GM18517 (cell line): ENCODE data around the gene TMCO5A.
"Not testable (repeated sequence)": the region's sequence is repeated elsewhere in the genome, so short reads cannot be mapped to it uniquely, and the experiment has no call there.

Source experiments
- ATAC-seq: cut with Tn5 transposase; IDR thresholded peaks from one replicate; pipeline ENCODE4 v1.9.1; 2021; ENCODE audit warnings: mild to moderate bottlenecking, moderate library complexity; ENCODE audit not compliant: unreplicated experiment

TMCO5A gene

DNA sequence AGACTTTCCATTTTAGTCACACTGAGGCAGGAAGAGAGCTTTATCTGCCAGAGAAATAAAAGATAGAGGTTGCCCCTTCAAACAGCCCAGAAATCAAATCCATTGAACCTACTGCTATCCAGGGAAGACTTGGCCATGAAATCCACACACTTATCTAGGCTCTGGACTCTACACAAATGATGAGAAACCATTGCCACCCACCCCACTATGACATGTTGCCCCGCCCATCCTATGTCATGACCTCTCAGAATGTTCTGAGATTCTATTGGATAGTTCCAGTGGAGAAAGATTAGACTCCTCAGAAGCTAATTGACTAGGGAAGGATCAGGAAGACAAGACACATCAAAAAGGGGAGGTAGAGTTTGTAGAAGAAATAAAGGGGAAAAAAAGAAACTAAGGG lies at the start of gene TMCO5A:
Gene TMCO5A (plus strand): TSS at position 301 of the 400 bp plus-strand sequence. CDS start 1,684 bp downstream, outside the sequence.
- no peak for ATAC-seq

DNA sequence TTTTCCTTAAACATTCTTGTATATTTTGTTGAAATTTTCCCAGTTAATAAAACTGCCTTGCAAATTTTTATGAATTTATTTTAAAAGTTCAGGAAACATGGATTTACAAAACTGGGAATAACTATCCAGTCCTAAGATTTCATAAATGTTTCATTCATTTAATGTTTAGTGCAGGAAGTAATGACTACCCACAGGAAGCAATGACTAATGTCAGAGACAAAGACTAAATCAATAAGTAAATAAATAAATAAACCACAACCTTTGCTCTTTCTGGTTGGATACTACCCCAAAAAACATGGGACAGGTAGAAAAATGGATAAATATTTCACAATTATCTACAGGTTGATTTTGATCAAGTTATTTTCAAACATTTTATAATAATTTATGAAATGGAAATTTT lies 48.8 kb upstream of the TMCO5A start:
- no peak for ATAC-seq

DNA sequence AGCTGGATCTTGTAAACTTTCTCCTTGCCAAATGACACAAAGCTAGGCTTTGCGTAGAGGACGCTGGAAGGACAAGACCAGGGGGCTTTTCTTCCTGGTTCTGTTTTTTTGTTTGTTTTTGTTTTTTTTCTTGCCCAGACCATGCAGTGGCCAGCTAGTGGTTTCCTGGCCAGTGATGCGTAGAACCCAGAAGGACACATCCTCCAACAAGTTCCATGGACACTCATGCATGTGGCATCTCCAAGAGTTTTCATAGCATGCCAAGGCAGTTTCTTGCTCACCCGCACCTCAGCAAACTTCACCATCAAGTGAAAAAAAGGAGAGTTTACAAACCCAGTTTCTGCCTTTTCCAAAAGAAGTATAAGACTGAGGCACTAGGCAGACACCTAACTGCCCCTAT lies 46.1 kb upstream of the TMCO5A start:
- ATAC-seq = no peak

DNA sequence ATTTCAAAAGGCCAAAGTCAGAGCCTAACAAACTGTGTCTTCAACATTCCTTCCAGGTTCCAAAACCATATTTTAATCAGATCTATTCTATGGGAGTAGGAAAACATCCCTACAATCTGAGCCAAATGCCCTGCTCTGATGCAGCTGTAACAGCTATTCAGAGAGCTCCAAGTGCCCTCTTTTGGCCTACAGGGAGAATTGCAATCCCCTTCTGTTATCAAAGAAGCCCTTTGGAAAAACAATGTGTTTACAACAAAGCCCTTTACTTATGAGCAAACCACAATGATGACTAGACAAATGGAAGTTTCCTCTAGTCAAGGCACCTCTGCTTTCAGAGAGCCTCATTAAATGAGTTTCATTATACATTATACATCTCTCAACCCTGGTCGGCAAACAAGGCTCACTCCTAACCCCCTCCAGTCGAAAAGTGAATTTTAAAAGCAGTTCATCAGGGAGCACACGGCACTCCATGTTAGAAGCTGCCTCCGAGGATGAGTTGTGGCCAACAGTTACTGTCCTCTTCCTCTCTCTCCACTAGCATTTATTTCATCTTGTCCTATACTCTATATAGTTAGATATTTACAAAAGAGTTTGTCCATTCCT lies 42.6 kb upstream of the TMCO5A start:
- ATAC-seq = no peak

DNA sequence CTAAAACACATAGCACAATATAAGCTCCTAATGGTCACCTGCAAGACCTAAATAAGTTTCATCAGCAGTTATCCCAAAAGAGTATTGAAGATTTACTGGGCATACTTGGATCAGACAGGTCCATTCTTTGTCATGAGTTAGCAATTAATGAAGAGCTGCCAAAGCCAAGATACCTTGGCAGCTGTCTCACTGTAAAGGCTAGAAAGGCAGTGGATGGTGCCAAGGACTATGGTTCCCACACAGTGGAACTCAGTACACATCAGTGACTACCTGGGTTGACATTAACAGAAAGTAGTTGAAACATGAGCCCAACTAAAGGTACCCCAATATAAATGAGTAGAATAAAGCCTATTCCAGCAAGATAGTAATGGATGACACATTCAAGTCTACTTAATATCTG lies 41.1 kb upstream of the TMCO5A start:
- no peak for ATAC-seq

DNA sequence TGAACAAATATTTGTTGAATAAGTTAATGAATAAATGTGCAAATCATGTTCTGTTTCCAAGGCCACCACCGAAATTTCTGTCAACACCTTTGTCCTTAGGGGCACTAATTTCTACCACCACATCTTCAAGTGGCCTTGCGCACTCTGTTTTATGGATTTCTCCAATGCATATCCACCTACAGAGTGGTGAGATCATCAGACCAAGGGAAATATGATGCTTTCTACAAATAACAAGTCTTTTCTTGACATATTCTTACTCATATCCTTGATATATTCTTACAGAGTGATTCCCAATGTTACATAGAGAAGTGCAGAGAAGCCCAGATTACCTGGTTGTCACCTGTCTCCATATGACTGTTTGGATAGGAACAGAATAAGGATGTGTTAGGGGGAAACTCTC lies 36.1 kb upstream of the TMCO5A start:
- no peak for ATAC-seq

DNA sequence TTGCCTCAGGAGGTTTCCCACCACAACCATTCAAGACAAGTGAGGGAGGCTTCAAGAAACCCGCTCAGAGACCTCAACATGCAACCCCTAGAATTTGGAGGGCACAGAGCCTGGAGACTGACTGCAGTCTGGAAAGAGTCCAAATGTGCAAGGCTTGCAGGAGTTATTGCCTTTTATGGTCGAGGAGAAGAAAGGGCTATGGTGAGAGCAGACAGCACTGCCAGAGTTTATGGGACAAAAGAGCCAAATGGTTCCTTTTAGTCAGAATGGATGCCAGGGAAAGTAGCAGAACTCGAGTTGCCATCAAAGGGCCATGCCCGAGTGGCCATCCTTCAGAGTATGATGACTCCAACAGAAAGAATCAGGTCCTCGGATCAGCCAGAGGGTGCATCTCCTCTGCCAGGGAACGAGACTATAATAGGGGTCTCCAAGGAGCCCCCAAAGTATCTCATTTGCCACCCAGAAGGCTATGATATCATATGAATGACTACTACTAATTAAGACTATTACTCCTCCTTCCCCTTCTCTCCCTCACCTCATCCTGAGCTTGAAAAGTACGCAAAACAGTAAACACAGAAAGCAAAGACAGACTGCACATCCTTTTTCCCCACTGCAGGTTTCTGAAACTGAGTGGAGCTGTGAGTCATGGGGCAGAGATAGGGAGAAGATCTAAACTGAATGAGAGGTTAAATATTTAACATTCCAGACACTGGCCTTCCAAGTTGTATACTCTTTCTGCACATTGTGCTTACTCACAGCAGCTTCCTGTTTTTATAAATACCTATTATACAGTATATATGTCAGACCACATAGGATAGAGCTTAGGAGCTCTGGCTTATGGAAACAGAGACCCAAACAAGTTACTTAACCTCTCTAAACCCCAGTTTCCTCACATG lies 33.9 kb upstream of the TMCO5A start:
- no peak for ATAC-seq

DNA sequence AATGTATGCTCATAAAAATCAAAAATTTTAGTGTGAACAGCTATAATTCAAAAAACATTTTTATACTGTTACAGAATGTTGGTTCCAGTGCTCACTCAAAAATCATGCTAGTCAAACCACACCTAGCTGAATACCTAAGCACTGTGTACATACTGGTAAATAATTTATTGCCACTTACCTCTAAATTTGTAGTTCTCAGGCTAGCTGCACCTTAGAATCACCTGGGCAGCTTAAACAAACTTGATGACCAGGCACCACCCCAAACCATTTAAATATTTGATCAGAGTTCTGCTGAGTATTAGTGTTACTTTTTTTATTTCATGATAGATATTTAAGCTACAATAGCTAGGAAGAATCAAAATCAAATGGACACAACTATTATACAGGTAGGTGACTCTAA lies 32.3 kb upstream of the TMCO5A start:
- no peak for ATAC-seq

DNA sequence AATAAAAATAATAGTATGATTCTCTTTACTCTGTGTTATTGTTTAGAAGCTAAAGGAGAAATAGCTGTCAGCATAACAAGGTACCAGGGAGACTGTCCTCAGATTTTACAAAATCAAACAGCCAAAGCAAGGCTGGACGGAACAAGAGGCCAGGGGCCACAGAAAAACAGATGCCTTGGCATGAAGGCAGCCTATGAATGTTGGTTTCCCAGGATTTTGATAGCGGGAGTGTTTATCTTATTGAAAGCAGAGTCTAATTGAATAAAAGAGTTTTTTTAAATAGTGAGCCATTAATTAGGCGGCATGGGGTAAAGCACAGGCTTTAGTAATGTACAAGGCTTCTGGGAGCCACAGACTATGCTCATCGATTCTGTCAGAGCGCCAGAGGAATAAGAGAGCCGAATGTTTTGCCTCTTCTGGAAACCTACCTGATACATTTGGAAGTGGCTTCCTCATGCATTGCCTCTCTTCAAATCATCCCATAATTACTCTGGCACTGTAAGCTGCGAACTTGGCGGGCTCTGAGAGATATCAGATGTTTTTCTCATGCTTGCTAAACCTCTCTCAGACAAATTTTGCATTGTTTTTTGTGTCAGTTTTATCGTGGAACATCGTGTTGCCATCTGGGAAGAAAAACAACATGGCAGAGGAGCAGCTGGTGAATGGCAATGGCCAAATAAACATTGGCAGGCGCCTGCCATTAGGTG lies 30.4 kb upstream of the TMCO5A start:
- ATAC-seq = no peak

DNA sequence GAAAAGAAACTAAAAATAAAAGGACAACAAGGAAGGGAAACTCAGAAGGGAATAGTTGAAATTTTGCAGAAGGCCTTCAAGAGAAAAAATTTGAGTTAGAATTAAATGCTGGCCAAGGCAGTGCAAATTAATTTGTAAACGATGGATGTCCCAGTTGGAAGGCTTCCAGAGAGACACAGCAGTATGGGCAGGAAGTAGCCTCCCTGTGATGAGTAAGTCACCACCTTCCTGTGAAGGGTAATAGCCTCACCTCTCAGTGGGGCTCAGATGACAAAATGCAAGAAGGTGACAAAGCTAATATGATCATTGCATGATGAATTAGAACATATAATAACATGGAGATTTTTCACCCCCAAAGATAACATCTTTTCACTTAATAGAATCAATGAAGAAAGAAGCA lies 27.3 kb upstream of the TMCO5A start:
- ATAC-seq = no peak

DNA sequence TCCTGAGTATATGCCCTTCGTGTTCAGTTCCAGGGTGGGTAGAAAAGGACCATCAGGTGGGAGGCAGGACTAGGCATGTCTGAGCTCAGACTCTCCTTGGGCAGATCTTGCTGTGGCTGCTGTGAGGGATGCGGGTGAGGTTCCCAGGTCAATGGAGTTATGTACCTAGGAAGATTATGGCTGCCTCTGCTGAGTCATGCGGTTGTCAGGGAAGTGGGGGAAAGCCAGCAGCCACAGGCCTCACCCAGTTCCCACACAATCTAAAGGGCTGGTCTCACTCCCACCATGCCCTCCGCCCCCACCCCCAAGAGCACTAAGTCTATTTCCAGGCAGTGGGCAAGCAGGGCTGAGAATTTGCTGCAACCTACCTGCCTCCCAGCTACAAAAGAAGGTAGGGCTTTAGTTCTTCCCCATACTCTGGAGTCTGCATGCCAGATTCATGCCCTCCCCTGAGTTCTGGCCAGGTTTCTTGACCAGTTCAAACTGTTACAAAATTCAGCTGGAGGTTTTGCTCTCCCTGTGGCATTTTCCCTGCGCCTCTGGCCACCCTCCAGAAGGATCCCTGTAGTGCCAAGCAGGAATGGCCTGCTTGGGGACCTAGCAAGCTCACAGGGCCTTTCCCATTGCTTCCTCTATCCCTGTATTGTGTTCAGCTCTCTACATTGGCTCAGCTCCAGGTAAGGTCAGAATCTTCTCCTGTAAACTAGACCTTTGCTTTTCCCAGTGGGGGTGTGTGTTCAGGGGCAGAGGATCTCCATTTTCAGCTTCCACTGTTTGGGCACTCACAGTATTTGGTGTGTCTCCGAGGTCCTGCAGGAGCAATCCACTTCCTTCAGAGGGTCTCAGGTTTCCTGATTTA lies 12.7 kb upstream of the TMCO5A start:
- ATAC-seq = no peak

DNA sequence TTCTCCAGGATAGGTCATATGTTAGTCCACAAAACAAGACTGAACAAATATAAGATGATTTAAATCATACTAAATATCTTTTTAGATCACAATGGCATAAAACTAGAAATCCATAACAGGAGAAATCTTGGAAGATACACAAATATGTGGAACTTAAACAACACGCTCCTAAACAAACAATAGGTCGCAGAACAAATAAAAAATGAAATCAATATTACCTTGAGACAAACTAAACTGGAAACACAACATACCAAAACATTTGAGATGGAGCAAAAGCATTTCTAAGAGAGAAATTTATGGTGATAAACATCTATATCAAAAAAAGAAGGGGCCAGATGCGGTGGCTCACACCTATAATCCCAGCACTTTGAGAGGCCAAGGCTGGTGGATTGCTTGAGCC lies 8.3 kb upstream of the TMCO5A start:
- no peak for ATAC-seq

DNA sequence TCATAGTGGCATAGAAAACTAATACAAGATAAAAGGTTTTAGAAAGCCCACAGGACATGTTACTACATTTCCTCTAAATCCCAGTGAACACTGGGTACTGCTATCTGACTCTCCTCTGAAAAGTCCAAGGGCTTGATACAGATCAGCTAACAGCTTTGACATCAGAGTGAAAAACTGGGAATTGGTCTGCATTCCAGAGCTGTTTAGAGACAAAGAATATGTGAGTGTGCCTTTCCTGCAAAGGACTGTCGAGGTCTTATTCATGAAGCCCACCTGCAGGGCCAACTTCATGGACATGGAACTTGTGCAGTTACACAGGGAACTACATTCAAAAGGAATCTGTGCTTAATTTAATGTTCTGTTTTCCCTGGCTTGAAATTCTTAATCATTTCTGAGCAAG lies 5.2 kb upstream of the TMCO5A start:
- no peak for ATAC-seq

DNA sequence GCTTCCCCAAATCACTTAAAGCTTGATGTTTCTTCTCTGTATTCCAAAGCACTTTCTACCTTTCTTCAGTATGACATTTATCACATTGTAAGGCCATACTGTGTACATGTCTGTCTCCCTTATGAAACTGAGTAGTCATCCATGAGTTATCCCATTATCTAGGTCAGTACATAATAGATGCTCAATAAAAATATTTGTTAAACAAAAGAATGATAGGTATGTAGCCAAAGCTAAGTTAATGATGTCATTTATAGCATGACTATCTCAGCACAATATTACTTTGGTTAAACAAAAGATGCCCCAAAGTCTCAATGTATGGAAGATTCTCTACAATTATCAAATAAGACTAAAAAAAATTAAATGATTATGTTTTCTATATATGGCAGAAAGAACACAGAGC lies 3.1 kb upstream of the TMCO5A start:
- no peak for ATAC-seq

DNA sequence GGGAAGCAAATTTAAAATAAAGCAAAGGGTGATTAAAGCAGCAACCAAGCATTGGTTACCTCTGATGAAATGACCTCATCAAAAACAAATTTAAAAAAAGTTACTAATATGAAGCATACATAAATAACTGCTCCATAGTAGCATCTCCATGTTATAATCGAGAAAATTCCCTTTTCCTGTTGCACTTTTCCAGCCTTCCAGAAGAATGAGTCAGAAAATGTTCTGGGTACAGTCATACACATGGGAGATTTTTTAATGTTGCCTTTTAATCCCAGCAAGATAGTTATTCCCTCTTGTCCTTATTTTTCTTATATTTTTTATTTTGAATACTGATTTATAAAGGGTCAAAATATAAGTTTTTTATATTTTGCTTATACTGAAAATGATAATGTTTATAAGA lies 2.6 kb upstream of the TMCO5A start:
- ATAC-seq = no peak

DNA sequence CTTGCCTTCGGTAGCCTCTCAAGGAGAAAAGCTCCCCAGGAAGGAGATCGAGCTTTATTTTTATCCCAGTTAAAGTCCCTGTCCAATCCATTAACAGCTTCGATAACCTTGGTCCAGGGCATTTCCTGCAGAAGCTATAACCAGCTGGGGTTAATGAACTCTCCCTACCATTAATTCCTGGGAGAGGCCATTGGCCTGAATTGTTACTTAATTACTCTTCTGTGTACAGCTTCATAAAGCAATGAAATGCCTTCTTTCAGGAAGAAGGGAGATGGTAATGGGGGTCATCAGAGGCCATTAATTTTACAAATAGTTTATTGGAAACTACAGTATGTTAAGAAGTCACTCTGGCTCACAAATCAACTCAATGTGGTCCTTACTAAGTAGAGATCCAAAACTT lies 1.9 kb upstream of the TMCO5A start:
- ATAC-seq = no peak

DNA sequence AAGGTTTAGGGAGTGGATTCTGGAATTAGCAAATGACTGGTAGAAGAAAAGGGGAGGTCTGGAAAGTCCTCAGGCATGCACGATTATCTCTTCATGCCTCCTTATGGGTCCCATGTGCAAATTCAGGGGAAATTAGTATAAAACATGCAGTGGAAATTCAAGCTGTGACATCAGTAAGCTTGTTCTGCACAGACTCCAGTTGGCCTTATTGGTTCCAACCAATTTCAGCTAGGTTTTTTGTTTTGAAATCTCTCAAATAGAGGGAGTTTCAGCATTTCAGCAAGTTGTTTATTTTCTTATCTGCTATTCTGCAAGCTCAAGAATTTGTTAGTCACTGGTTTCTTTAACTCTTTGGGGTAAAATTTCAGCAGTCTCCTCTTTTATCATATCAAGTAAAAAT lies 774 bp upstream of the TMCO5A start:
- no peak for ATAC-seq

DNA sequence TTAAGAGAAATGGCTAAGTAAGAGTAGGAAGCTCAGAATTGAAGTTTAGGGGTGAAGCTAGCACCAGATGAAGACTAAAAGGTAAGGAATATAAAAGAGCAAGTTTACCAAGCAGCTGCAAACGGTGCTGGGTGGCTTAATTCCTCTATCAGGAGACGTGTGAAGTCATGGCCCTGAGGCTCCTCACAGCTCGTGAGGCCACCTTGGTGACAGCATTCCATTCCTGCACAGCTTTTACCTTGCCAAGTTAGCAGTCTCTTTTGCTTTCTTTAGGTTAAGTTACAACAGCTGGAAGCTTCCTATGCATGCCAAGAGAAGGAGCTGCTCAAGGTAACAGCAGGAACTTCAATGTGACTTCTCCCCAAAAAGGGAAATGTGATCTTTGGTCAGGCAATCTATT lies 6.4 kb downstream of the TMCO5A start:
- no peak for ATAC-seq

DNA sequence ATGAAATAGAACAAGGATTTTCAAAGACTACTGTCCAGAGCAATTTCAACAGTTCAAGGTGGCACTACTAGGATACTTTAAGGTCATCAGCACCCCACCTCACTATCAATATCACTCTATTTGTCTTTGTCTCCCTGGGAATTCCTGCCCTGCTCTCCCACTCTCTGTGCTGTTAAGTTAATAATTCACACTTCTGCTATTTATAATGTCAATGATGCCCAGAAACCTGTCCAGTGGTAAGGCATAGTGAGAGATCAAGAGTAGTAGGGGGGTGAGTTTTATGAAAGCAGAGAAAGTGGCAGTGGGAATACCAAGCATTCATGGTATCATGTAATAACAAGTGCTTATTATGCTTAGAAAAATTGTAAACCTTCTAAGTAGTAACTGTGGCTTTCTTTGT lies 7.3 kb downstream of the TMCO5A start:
- no peak for ATAC-seq

DNA sequence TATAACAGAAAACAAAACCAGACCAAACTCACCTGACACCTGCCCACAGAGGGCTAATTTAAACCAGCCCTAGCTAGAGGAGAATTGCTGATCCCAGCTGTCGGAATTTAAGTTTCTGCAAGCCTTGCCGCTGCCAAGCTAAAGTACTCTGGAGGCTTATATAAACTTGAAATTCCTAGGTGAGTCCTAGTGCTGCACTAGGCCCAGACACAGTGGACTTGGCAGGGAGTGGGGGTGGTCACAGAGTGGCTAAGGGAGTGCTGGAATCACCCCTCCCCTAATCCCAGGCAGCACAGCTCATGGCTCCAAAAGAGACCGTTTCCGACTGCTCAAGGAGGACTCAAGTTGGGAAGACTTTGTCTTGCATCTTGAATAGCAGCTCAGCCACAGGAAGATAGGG lies 17.6 kb downstream of the TMCO5A start:
- ATAC-seq = no peak

DNA sequence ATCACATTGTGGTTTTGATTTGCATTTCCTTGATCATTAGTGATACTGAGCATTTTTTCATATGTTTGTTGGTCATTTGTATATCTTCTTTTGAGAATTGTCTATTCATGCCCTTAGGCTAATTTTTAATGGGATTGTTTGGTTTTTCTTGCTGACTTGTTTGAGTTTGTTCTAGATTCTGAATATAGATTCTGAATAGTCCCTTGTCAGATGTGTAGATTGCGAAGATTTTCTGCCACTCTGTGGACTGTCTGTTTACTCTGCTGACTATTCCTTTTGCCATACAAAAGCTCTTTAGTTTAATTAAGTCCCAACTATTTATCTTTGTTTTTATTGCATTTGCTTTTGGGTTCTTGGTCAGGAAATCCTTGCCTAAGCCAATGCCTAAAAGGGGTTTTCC lies 26.3 kb downstream of the TMCO5A start:
- ATAC-seq = not testable (repeated sequence)
